Neural crest cell (in vitro differentiated cells): ENCODE measurements around the gene KCTD14. TPM values are rescaled to one million over a fixed set of nuclear protein-coding genes. Genes with fewer than 3 reads are reported as not detected.
"Not testable (repeated sequence)": the region's sequence is repeated elsewhere in the genome, so short reads cannot be mapped to it uniquely, and the experiment has no call there.

Source experiments
- DNase-seq: peaks from one replicate; pipeline ENCODE4 v3.0.0; 2021; ENCODE audit warnings: low read depth, mixed read lengths, low spot score
- H3K27ac Mint-ChIP-seq: one replicate; pipeline ENCODE4 v1.8.0; 2021; ENCODE audit warnings: mild to moderate bottlenecking, mixed read lengths; ENCODE audit not compliant: unreplicated experiment
- H3K27me3 Mint-ChIP-seq: 2 replicates; pipeline ENCODE4 v1.8.0; 2021; ENCODE audit warnings: low read depth, mild to moderate bottlenecking, mixed read lengths
- H3K36me3 Mint-ChIP-seq: 2 replicates; pipeline ENCODE4 v1.8.0; 2021; ENCODE audit warnings: low read depth, mild to moderate bottlenecking, mixed read lengths
- H3K4me1 Mint-ChIP-seq: 2 replicates; pipeline ENCODE4 v1.8.0; 2021; ENCODE audit warnings: mixed read lengths
- H3K4me3 Mint-ChIP-seq: one replicate; pipeline ENCODE4 v1.8.0; 2021; ENCODE audit warnings: mild to moderate bottlenecking, mixed read lengths
- H3K9me3 Mint-ChIP-seq: 2 replicates; pipeline ENCODE4 v1.8.0; 2021; ENCODE audit warnings: mixed read lengths
- CTCF ChIP-seq: fragments of 200-600 bp; sonication (generic); conservative IDR thresholded peaks from 2 replicates; pipeline ENCODE4 v1.5.0; 2021; ENCODE audit warnings: antibody characterized with exemption, mild to moderate bottlenecking
- total RNA-seq: library from RNA; stranded (reverse); gene quantifications from 2 replicates; pipeline ENCODE4 v1.2.1, GENCODE V29; 2021

KCTD14 gene
- total RNA-seq, 1 donor from 2014 or later, result 1.4 TPM

GRCh38 chr11:77993902-77994301, 29.2 kb downstream of the KCTD14 start:
- H3K36me3 Mint-ChIP-seq, result no peaks in the 10 kb centered on the region
- TF ChIP-seq CTCF, result no peak
- no peak for DNase-seq
- H3K4me3 Mint-ChIP-seq, result peak overlapping the region; percentile 98
- no peaks in the 10 kb centered on the region for H3K9me3 Mint-ChIP-seq
- peaks cover 24% of the 10 kb centered on the region for H3K4me1 Mint-ChIP-seq
- peak overlapping the region; percentile 96 for H3K27ac Mint-ChIP-seq
- H3K27me3 Mint-ChIP-seq, result no peaks in the 10 kb centered on the region

GRCh38 chr11:77990981-77991380, 32.1 kb downstream of the KCTD14 start:
- Mint-ChIP-seq H3K4me1 (peaks cover 24% of the 10 kb centered on the region), H3K27ac (no peak overlapping the region), H3K27me3 (no peaks in the 10 kb centered on the region), H3K9me3 (no peaks in the 10 kb centered on the region), H3K4me3 (peak overlapping the region; percentile 22), H3K36me3 (peaks cover 14% of the 10 kb centered on the region)
- no peak for DNase-seq
- no peak for TF ChIP-seq CTCF

- not testable (repeated sequence) for H3K9me3 Mint-ChIP-seq, H3K27me3 Mint-ChIP-seq, H3K4me3 Mint-ChIP-seq, DNase-seq, H3K4me1 Mint-ChIP-seq, H3K27ac Mint-ChIP-seq
- peaks cover 28% of the 10 kb centered on the region for H3K36me3 Mint-ChIP-seq
Observed at GRCh38 chr11:77986456-77986855, 36.6 kb downstream of the KCTD14 start.

GRCh38 chr11:77981346-77981947, 41.6 kb downstream of the KCTD14 start:
- no peak overlapping the region for H3K4me3 Mint-ChIP-seq

GRCh38 chr11:77968337-77968736, 54.7 kb downstream of the KCTD14 start:
- Mint-ChIP-seq H3K36me3 (peaks cover 30% of the 10 kb centered on the region), H3K9me3 (no peaks in the 10 kb centered on the region), H3K27me3 (no peaks in the 10 kb centered on the region), H3K27ac (no peak overlapping the region), H3K4me3 (no peak overlapping the region), H3K4me1 (no peaks in the 10 kb centered on the region)
- no peak for TF ChIP-seq CTCF
- DNase-seq, result no peak

More at GRCh38 chr11:77981346-77981947, 41.6 kb downstream of the KCTD14 start:
- H3K36me3 Mint-ChIP-seq, result peaks cover 29% of the 10 kb centered on the region
- DNase-seq, result no peak
- TF ChIP-seq CTCF, result no peak
- no peaks in the 10 kb centered on the region for H3K9me3 Mint-ChIP-seq
- H3K27me3 Mint-ChIP-seq, result no peaks in the 10 kb centered on the region
- H3K27ac Mint-ChIP-seq, result no peak overlapping the region
- H3K4me1 Mint-ChIP-seq, result no peaks in the 10 kb centered on the region

- no peak for DNase-seq
- Mint-ChIP-seq H3K4me3 (no peak overlapping the region), H3K36me3 (peaks cover 24% of the 10 kb centered on the region), H3K27ac (no peak overlapping the region), H3K9me3 (no peaks in the 10 kb centered on the region), H3K27me3 (no peaks in the 10 kb centered on the region), H3K4me1 (no peaks in the 10 kb centered on the region)
- TF ChIP-seq CTCF, result no peak
Observed at GRCh38 chr11:77967753-77968152, 55.3 kb downstream of the KCTD14 start.
